Placental pericyte (primary cell): ENCODE measurements around the gene GNAI1. TPM values are rescaled to one million over a fixed set of nuclear protein-coding genes. Genes with fewer than 3 reads are reported as not detected.

Experiments used
- small RNA-seq: library from RNA; depleted of rRNA; stranded (forward); fragments of <200 nt; gene quantifications from one replicate; pipeline ENCODE3, GENCODE V24; 2012; ENCODE audit warnings: low replicate concordance
- total RNA-seq: library from RNA; depleted of rRNA; stranded (reverse); fragments of >200 nt; gene quantifications from 2 replicates; pipeline ENCODE4 v1.2.3, GENCODE V29; 2012

The GNAI1 gene
- 47.2 and 199 TPM in 2 replicates for total RNA-seq

GRCh38 chr7:80134536-80135308, at the start of gene GNAI1:
Gene GNAI1, plus strand, starts transcription at chr7:80134831. Its CDS starts 330 bp downstream, at chr7:80135161.

Small RNA genes within 50 kb of the gene (small RNA-seq; reads per million reads assigned to genes)
- gene RN7SL869P, result not detected
